SU-DHL-6 (cell line): Measurements from ENCODE around the gene LRCH2.

Source experiments
- H2AFZ ChIP-seq: fragments of 200-600 bp; sonication (generic); 2 replicates; pipeline ENCODE4 v1.6.1; 2014; ENCODE audit warnings: low read depth, mild to moderate bottlenecking, moderate library complexity, mixed read lengths, antibody characterized with exemption, low read length; ENCODE audit not compliant: severe bottlenecking
- H3F3A ChIP-seq: fragments of 200-600 bp; shearing (Covaris generic); 2 replicates; pipeline ENCODE4 v1.6.0; 2016; ENCODE audit warnings: antibody characterized with exemption, mild to moderate bottlenecking; ENCODE audit not compliant: insufficient read depth
- H3K27ac ChIP-seq: fragments of 200-600 bp; sonication (generic); 2 replicates; pipeline ENCODE4 v1.5.1; 2016; ENCODE audit warnings: low read depth, mild to moderate bottlenecking, low read length, moderate library complexity, mixed read lengths
- H3K27me3 ChIP-seq: fragments of 200-600 bp; sonication (generic), shearing (Covaris generic); 2 replicates; pipeline ENCODE4 v1.6.0; 2014; ENCODE audit warnings: mild to moderate bottlenecking, low read length
- H3K36me3 ChIP-seq: fragments of 200-600 bp; sonication (generic); 2 replicates; pipeline ENCODE4 v1.6.1; 2014; ENCODE audit warnings: mild to moderate bottlenecking, low read length, mixed read lengths
- H3K4me2 ChIP-seq: fragments of 300-600, 200-600 bp; shearing (Covaris generic), sonication (generic); 2 replicates; pipeline ENCODE4 v1.6.0; 2014; ENCODE audit warnings: low read length, low read depth, mild to moderate bottlenecking; ENCODE audit not compliant: poor library complexity, severe bottlenecking
- H3K4me3 ChIP-seq: fragments of 200-600 bp; sonication (generic); 2 replicates; pipeline ENCODE4 v1.5.1; 2014; ENCODE audit warnings: antibody characterized with exemption, low read length, mild to moderate bottlenecking, mixed read lengths; ENCODE audit not compliant: insufficient read depth, poor library complexity, severe bottlenecking
- H3K79me2 ChIP-seq: fragments of 200-600 bp; sonication (generic); 2 replicates; pipeline ENCODE4 v1.6.1; 2014; ENCODE audit warnings: mild to moderate bottlenecking, low read length, moderate library complexity; ENCODE audit not compliant: insufficient read depth
- H3K9ac ChIP-seq: fragments of 200-600 bp; sonication (generic); 2 replicates; pipeline ENCODE4 v1.7.0; 2014; ENCODE audit warnings: mild to moderate bottlenecking, low read length
- H3K9me2 ChIP-seq: fragments of 200-600 bp; sonication (generic); replicated peaks from 2 replicates; pipeline ENCODE4 v1.6.1; 2014; ENCODE audit warnings: low read length; ENCODE audit not compliant: insufficient read depth
- H3K9me3 ChIP-seq: fragments of 200-600 bp; sonication (generic); 2 replicates; pipeline ENCODE4 v1.6.1; 2014; ENCODE audit warnings: low read length, mixed read lengths; ENCODE audit not compliant: insufficient read depth
- H4K20me1 ChIP-seq: fragments of 200-600 bp; sonication (generic); 2 replicates; pipeline ENCODE4 v1.6.1; 2014; ENCODE audit warnings: low read depth, mild to moderate bottlenecking, antibody characterized with exemption, low read length, moderate library complexity, mixed read lengths
- CTCF ChIP-seq: fragments of 200-600 bp; sonication (generic); IDR thresholded peaks from one replicate; pipeline ENCODE4 v1.5.1; 2017; ENCODE audit warnings: antibody characterized with exemption, mild to moderate bottlenecking, low read length, moderate library complexity; ENCODE audit not compliant: insufficient read depth, poor library complexity, severe bottlenecking
- EZH2phosphoT487 ChIP-seq: fragments of 200-600 bp; sonication (generic), shearing (Covaris generic); conservative IDR thresholded peaks from 2 replicates; pipeline ENCODE4 v1.6.1; 2018; ENCODE audit warnings: mild to moderate bottlenecking, antibody characterized with exemption, low read length, moderate library complexity, mixed read lengths

LRCH2 gene

GRCh38 chrX:115190636-115191489 lies 43.0 kb downstream of the LRCH2 start:
- no peak overlapping the region for H3K4me2 ChIP-seq
- TF ChIP-seq EZH2phosphoT487 = no peak
- no peak for TF ChIP-seq CTCF
- H3K9ac ChIP-seq = no peak overlapping the region
- no peaks in the 10 kb centered on the region for H3F3A ChIP-seq
- no peaks in the 10 kb centered on the region for H3K9me3 ChIP-seq
- no peak overlapping the region for H3K27ac ChIP-seq
- H3K27me3 ChIP-seq = no peaks in the 10 kb centered on the region
- no peak overlapping the region for H2AFZ ChIP-seq
- no peak overlapping the region for H3K4me3 ChIP-seq
- H3K9me2 ChIP-seq = no peaks in the 10 kb centered on the region
- H3K36me3 ChIP-seq = no peaks in the 10 kb centered on the region
- no peaks in the 10 kb centered on the region for H3K79me2 ChIP-seq
- H4K20me1 ChIP-seq = no peaks in the 10 kb centered on the region

- H3K9ac ChIP-seq = no peak overlapping the region
- H3K4me3 ChIP-seq = no peak overlapping the region
These were observed 44.0 kb downstream of the LRCH2 start for GRCh38 chrX:115189646-115190635.

GRCh38 chrX:115189110-115189509 lies 44.8 kb downstream of the LRCH2 start, which contains the start of gene RBMXL3:
Gene RBMXL3 (plus strand): TSS chrX:115189410. CDS start chrX:115189442, 32 bp downstream.
- Histone ChIP-seq H4K20me1 (no peaks in the 10 kb centered on the region), H3K27ac (no peak within 1 kb of the TSS)
- no peak for TF ChIP-seq EZH2phosphoT487
- TF ChIP-seq CTCF = no peak

More at GRCh38 chrX:115189646-115190635, 44.0 kb downstream of the LRCH2 start:
- Histone ChIP-seq H3K9me2 (no peaks in the 10 kb centered on the region), H3K27ac (no peak overlapping the region), H3K36me3 (no peaks in the 10 kb centered on the region), H3K27me3 (no peaks in the 10 kb centered on the region), H3K4me2 (no peak overlapping the region), H3K9me3 (no peaks in the 10 kb centered on the region), H3F3A (no peaks in the 10 kb centered on the region), H3K79me2 (no peaks in the 10 kb centered on the region), H4K20me1 (no peaks in the 10 kb centered on the region), H2AFZ (no peak overlapping the region)
- TF ChIP-seq EZH2phosphoT487 = no peak
- no peak for TF ChIP-seq CTCF

More at GRCh38 chrX:115189110-115189509, 44.8 kb downstream of the LRCH2 start, which contains the start of gene RBMXL3:
- H3K4me3 ChIP-seq = no peak within 1 kb of the TSS
- no peak within 1 kb of the TSS for H3K9ac ChIP-seq
- H3F3A ChIP-seq = no peaks in the 10 kb centered on the region
- H3K4me2 ChIP-seq = no peak within 1 kb of the TSS
- no peaks in the 10 kb centered on the region for H3K79me2 ChIP-seq
- no peak within 1 kb of the TSS for H2AFZ ChIP-seq
- H3K36me3 ChIP-seq = no peaks in the 10 kb centered on the region
- no peaks in the 10 kb centered on the region for H3K9me3 ChIP-seq
- H3K9me2 ChIP-seq = no peaks in the 10 kb centered on the region
- no peaks in the 10 kb centered on the region for H3K27me3 ChIP-seq
